ENCODE data around the gene BRIP1.
"Not testable (repeated sequence)": the region's sequence is repeated elsewhere in the genome, so short reads cannot be mapped to it uniquely, and the experiment has no call there.

The BRIP1 gene

GRCh38 chr17:61795546-61795945, 67.8 kb downstream of the BRIP1 start:
- DNase-seq, result no peak

GRCh38 chr17:61794792-61795191, 68.5 kb downstream of the BRIP1 start:
- DNase-seq, result no peak

GRCh38 chr17:61794242-61794641, 69.1 kb downstream of the BRIP1 start:
- DNase-seq, result no peak

GRCh38 chr17:61793565-61793964, 69.8 kb downstream of the BRIP1 start:
- DNase-seq, result no peak

- no peak for DNase-seq
Observed at GRCh38 chr17:61789872-61790271, 73.5 kb downstream of the BRIP1 start.

GRCh38 chr17:61786088-61786487, 77.2 kb downstream of the BRIP1 start:
- no peak for DNase-seq

- DNase-seq, result no peak
Observed at GRCh38 chr17:61784510-61784909, 78.8 kb downstream of the BRIP1 start.

GRCh38 chr17:61783556-61784304, 79.6 kb downstream of the BRIP1 start:
- DNase-seq, result no peak

GRCh38 chr17:61783120-61783519, 80.2 kb downstream of the BRIP1 start:
- no peak for DNase-seq

- DNase-seq, result no peak
Observed at GRCh38 chr17:61782683-61783082, 80.6 kb downstream of the BRIP1 start.

- no peak for DNase-seq
Observed at GRCh38 chr17:61775364-61775763, 88.0 kb downstream of the BRIP1 start.

- no peak for DNase-seq
Observed at GRCh38 chr17:61774724-61775123, 88.6 kb downstream of the BRIP1 start.

- not testable (repeated sequence) for DNase-seq
Observed at GRCh38 chr17:61774087-61774486, 89.2 kb downstream of the BRIP1 start.

- DNase-seq, result no peak
Observed at GRCh38 chr17:61770752-61771533, 92.4 kb downstream of the BRIP1 start.

- DNase-seq, result no peak
Observed at GRCh38 chr17:61770043-61770442, 93.3 kb downstream of the BRIP1 start.

- DNase-seq, result no peak
Observed at GRCh38 chr17:61768405-61768804, 94.9 kb downstream of the BRIP1 start.

- no peak for DNase-seq
Observed at GRCh38 chr17:61766520-61766919, 96.8 kb downstream of the BRIP1 start.

GRCh38 chr17:61764846-61765245, 98.5 kb downstream of the BRIP1 start:
- DNase-seq, result no peak

GRCh38 chr17:61761827-61762226, 101.5 kb downstream of the BRIP1 start:
- no peak for DNase-seq

- DNase-seq, result no peak
Observed at GRCh38 chr17:61759362-61759761, 104.0 kb downstream of the BRIP1 start.

GRCh38 chr17:61758430-61758829, 104.9 kb downstream of the BRIP1 start:
- DNase-seq, result no peak

- no peak for DNase-seq
Observed at GRCh38 chr17:61757168-61757567, 106.2 kb downstream of the BRIP1 start.

- no peak for DNase-seq
Observed at GRCh38 chr17:61756561-61756960, 106.8 kb downstream of the BRIP1 start.

- DNase-seq, result no peak
Observed at GRCh38 chr17:61755668-61756067, 107.7 kb downstream of the BRIP1 start.
